ENCODE measurements around the gene SUGCT.
"Not testable (repeated sequence)": the region's sequence is repeated elsewhere in the genome, so short reads cannot be mapped to it uniquely, and the experiment has no call there.

The SUGCT gene

DNA sequence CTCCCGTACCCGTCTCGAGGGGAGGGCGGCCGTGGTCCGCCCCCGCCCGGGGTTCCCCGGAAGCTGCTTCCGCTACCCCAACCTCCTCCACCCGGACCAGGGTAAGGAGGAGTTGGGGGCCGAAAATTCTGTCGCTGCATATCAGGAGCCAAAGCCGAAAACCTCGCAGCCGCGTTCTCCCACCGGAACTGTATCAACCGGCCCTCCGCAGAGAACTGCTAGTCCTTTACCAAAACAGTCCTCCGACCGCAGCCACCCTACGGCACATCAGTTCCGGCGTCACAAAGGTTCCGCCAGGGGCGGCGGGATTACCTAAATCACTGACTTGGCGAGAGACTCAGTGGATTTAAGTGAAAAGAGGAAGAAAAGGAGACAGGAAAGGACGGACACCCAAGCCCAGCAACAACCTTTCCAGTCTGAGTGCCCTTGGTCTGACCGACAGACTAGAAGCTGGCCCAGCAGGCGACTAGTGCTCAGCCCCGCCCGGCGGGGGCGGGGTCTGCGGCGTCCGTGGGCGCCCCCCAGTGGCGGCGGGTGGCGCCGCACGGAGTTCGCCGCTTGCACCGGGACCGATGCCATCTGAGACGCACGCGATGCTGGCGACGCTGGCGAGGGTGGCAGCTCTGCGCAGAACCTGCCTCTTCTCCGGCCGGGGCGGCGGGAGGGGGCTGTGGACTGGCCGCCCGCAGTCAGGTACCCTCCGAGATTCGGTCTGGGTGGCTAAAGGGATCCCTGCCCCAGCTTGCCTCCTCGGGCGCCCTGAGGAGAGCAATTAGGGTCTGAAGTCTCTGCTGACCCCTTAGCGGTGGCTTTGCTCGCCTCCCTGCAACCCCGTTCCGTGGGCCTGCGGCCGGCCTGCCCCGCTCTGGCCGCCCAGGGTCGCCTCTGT, at the start of gene SUGCT, which contains the start of gene MPLKIP:
Gene SUGCT, plus strand, starts transcription at position 578 of the 889 bp plus-strand sequence.
Gene MPLKIP, minus strand, starts transcription at position 195 of the 889 bp plus-strand sequence. Its CDS starts 55 bp downstream, at position 140.
- DNase-seq = peak; percentile 98

DNA sequence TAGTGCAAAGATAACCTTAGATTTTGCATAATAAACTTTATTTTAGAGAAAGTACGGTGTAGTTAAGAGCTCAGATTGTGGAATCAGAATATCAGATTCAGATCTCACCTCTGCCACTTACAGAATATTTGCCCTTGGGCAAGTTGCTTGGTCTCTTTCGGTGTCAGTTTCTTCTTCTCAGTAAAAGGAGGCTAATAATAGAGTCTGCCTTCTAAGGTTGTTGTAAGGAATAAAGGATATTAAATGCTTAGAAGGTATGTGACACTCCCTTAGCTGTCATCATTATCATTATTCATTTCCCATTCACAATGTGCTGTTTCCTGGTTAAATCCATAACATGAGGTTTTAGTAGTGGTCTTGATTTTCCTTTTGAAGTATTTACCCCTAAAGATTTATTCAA, 42.6 kb upstream of the SUGCT start:
- DNase-seq = no peak

DNA sequence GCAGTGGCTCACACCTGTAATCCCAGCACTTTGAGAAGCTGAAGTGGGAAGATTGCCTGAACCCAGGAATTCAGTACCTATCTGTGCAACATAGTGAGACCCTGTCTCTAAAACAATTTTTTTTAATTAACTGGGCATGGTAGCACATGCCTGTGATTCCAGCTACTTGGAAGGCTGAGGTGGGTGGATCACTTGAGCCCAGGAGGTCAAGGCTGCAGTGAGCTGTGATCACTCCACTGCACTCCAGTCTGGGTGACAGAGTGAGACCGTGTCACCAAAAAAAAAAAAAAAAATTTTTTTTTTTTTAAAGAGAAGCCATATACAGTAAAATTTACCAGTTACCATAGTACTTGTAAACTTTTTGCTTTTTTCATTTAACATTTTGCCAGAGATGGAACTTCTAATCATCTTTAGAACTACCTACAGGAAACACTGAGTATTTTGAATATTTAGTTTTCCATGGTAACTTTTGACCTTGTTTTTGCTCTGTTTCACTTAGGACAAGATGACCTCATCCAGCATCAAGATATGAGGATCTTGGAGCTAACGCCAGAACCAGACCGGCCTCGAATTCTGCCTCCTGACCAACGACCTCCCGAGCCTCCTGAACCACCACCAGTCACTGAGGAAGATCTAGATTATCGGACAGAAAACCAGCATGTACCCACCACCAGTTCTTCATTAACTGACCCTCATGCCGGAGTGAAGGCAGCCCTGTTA, 41.0 kb upstream of the SUGCT start:
- no peak for DNase-seq

DNA sequence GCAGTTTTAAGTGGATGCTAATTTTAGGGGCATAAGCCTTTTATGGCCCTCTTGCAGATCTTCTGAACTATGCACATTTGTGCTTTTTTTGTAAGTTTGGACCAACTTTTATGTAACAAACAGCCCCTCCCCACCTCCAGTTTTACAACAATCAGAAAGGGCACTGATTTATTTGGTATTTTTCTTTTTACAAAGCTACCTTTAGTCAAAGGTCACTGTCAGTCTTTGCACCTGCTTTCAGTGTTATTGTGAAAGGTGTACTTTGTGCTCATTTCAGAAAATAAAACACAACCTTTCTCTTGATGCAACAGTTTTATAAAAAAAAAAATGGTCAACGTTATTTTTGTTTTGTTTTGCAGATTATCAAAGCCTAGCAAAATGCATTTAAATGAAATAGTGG, 39.6 kb upstream of the SUGCT start:
- DNase-seq = no peak

DNA sequence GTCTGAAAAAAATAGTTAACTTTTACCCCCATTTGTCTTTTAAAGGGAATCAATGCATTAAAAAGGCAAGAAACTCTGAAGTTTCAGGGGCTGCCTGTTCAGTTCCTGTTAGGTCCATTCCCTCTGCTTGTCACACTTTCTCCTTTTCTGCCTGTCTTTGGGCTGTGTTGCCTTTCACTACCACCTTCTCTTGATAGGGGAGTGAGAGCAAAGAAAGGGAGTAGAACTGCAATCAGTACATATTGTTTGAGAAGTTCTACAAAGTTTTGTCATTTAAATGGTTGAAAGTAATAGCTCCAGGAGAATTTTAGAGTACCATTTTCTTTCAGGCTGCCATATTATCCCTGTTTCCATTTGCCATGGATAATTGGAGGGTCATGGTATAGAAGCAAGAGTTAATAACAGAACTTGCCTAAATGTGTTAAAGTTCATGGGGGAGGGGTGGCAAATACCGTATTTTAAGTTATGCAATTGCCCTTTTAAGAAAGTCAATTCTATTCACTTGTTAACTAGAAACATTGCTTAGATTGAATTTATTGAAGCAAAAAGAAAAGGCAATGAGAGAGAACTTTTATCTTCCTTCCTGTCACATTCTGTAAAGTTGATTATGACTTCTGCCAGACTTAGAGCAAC, 39.0 kb upstream of the SUGCT start:
- DNase-seq = no peak

GRCh38 chr7:40097728-40098127, 37.1 kb upstream of the SUGCT start:
- DNase-seq = no peak

GRCh38 chr7:40098810-40099209, 36.0 kb upstream of the SUGCT start:
- DNase-seq = no peak

- DNase-seq = no peak
These were observed 35.0 kb upstream of the SUGCT start for GRCh38 chr7:40099837-40100236.

DNA sequence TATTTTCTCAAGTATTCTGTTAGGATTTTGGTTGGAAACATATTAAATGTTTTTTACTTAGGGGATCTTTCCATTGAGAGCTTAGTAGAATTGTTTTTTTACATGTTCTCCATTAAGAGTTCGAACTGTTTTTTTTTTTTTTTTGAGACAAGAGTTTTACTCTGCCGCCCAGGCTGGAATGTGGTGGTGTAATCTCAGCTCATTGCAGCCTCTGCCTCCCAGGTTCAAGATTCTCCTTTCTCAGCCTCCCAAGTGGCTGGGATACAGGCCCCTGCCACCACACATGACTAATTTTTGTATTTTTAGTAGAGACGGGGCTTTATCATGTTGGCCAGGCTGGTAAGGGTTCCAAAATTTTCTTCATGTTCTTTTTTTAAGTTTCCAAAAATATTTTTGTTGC, 33.6 kb upstream of the SUGCT start:
- no peak for DNase-seq

- no peak for DNase-seq
These were observed 31.9 kb upstream of the SUGCT start for GRCh38 chr7:40102897-40103296.

GRCh38 chr7:40105879-40106473, 28.8 kb upstream of the SUGCT start:
- no peak for DNase-seq

- DNase-seq = no peak
These were observed 18.9 kb upstream of the SUGCT start for GRCh38 chr7:40115936-40116335.

GRCh38 chr7:40117199-40117598, 17.6 kb upstream of the SUGCT start:
- not testable (repeated sequence) for DNase-seq

DNA sequence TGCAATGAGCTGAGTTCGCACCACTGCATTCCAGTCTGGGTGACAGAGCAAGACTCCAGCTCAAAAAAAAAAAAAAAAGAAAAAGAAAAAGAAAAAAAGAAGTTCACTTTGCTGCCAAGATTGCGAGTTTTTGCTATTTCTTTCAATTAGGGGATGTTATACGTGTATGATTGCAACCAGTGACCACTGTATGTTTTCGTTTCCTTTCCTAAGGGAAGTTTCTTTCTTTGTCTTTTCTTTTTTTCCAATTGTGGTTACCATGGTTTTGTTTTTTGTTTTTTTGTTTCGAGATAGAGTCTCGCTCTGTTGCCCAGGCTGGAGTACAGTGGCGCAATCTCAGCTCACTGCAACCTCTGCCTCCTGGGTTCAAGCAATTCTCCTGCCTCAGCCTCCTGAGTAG, 16.6 kb upstream of the SUGCT start:
- DNase-seq = not testable (repeated sequence)

GRCh38 chr7:40120020-40120419, 14.8 kb upstream of the SUGCT start:
- DNase-seq = peak; percentile 81

- DNase-seq = not testable (repeated sequence)
These were observed 12.5 kb upstream of the SUGCT start for GRCh38 chr7:40122100-40122939.

DNA sequence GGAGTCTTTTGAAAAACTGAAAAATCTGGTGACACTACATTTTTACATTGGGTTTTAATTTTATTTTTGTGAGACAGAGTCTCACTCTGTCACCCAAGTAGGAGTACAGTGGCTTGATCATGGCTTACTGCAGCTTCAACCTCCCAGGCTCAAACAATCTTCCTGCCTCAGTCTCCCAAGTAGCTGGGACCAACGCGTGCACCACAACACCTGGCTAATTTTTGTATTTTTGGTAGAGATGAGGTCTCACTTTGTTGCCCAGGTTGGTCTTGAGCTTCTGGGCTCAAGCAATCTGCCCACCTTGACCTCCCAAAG, 11.9 kb upstream of the SUGCT start:
- DNase-seq = no peak

DNA sequence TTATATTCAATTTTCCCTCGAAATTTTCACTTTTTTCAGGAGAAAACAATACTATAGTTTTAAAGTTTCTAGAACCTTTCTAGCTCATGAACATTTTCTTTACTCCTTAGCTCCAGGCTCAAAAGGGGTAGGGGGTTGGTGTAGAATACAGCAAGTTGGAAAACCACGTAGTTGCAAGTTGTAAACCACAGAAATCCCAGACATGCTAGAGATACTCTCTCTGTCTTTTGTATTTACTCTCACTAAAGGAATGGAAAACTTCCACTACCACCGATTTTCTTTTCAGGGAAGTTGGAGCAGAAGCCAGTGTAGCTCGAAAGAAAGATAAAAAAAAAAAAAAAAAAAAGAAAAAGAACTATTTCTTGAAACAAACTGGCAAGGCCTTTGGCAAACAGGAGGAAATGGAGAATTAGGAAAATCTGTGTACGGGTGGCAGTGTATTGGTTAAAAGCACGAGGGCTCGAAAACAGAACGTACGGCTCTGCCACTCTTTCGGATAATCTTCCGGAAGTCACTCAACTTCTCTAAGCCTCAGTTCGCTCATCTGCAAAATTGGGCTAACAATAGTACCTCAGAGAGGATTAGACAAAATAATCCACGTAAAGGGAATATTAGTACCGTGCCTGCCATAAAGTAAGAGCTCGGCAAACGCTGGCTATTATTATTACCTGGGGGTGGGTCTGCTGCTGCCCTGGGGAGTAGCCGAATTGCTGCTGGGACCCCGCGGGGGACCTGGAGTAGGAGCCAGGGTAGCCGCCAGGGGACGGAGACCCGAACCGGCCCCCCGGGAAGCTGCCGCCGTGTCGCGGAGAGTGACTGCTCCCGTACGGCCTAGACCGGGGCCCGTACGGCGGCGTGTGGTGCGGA, 1.0 kb upstream of the SUGCT start:
- peak; percentile 66 for DNase-seq

DNA sequence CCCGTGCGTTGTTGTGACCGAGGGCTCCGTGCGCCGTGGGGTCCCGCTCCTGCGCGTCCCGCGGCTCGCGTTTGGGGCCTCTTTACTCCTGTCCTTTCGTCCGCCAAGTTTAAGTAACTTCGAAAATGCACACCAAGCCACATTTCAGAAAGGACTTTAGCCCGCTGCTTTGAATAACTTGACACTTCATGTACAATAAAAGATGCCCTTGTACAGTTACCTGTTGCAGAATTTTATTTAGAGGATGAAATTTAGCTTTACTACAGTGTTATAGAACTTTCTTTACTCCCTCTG, 459 bp downstream of the SUGCT start:
- DNase-seq = no peak

DNA sequence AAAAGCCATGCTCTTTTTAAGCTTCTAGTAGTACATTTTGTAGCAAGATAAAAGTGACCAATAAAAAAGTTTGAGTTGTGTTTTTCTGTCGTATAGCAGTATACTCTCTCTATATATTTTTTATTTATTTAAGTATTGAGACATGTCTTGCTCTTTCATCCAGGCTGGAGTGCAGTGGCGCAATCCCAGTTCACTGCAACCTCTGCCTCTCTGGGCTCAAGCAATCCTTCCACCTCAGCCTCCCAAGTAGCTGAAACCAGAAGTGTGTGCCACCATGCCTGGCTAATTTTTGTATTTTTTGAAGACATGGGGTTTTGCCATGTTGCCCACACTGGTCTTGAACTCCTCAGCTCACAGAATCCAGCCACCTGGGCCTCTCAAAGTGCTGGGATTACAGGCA, 2.8 kb downstream of the SUGCT start:
- DNase-seq = no peak

- DNase-seq = no peak
These were observed 4.2 kb downstream of the SUGCT start for GRCh38 chr7:40138973-40139372.

- not testable (repeated sequence) for DNase-seq
These were observed 5.1 kb downstream of the SUGCT start for GRCh38 chr7:40139891-40140290.
